ENCODE data around the gene PDCD11. TPM values are rescaled to one million over a fixed set of nuclear protein-coding genes. Genes with fewer than 3 reads are reported as not detected.

Gene PDCD11
- total RNA-seq, 1 experiment from 2014 or later = 20.4 TPM

GRCh38 chr10:103469201-103469600 lies 72.8 kb downstream of the PDCD11 start:
- H3K79me2 ChIP-seq (ENCODE audit: low read depth) = no peaks in the 10 kb centered on the region
- intact Hi-C loops (cut with micrococcal nuclease; ENCODE audit: unreplicated experiment) = no loop called here
- H4K20me1 ChIP-seq (ENCODE audit: insufficient read depth) = no peaks in the 10 kb centered on the region
- no peaks in the 10 kb centered on the region for H3K9me3 ChIP-seq (ENCODE audit: insufficient read depth, low read depth)
- no peak overlapping the region for H3K4me2 ChIP-seq
- H3K9me2 ChIP-seq (ENCODE audit: insufficient read depth) = no peaks in the 10 kb centered on the region
- peaks cover 29% of the 10 kb centered on the region for H3K4me1 ChIP-seq (replicated peaks; ENCODE audit: insufficient read depth)
- no TSS peak for BruUV-seq (replicated peaks)
- peaks cover 19% of the 10 kb centered on the region; the same call in 1 of the 2 replicates for H3F3A ChIP-seq (ENCODE audit: insufficient read depth, low read depth)
- H3K27ac ChIP-seq = no peak overlapping the region
- H2AFZ ChIP-seq = no peak overlapping the region
- CTCF ChIA-PET = no interaction called here
- H3K36me3 ChIP-seq (ENCODE audit: low read depth) = no peaks in the 10 kb centered on the region
- no peaks in the 10 kb centered on the region for H3K27me3 ChIP-seq (ENCODE audit: insufficient read depth, low read depth)
- POLR2A ChIA-PET (ENCODE audit: unreplicated experiment) = no interaction called here
- H3K4me3 ChIP-seq = no peak overlapping the region
- no peak for TF ChIP-seq EZH2 (IDR thresholded peaks at IDR 0.05; ENCODE audit: low read depth)
- TF ChIP-seq, protein P1, sequence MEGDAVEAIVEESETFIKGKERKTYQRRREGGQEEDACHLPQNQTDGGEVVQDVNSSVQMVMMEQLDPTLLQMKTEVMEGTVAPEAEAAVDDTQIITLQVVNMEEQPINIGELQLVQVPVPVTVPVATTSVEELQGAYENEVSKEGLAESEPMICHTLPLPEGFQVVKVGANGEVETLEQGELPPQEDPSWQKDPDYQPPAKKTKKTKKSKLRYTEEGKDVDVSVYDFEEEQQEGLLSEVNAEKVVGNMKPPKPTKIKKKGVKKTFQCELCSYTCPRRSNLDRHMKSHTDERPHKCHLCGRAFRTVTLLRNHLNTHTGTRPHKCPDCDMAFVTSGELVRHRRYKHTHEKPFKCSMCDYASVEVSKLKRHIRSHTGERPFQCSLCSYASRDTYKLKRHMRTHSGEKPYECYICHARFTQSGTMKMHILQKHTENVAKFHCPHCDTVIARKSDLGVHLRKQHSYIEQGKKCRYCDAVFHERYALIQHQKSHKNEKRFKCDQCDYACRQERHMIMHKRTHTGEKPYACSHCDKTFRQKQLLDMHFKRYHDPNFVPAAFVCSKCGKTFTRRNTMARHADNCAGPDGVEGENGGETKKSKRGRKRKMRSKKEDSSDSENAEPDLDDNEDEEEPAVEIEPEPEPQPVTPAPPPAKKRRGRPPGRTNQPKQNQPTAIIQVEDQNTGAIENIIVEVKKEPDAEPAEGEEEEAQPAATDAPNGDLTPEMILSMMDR (conservative IDR thresholded peaks at IDR 0.05) = no peak
- DNase-seq = no peak

DNA sequence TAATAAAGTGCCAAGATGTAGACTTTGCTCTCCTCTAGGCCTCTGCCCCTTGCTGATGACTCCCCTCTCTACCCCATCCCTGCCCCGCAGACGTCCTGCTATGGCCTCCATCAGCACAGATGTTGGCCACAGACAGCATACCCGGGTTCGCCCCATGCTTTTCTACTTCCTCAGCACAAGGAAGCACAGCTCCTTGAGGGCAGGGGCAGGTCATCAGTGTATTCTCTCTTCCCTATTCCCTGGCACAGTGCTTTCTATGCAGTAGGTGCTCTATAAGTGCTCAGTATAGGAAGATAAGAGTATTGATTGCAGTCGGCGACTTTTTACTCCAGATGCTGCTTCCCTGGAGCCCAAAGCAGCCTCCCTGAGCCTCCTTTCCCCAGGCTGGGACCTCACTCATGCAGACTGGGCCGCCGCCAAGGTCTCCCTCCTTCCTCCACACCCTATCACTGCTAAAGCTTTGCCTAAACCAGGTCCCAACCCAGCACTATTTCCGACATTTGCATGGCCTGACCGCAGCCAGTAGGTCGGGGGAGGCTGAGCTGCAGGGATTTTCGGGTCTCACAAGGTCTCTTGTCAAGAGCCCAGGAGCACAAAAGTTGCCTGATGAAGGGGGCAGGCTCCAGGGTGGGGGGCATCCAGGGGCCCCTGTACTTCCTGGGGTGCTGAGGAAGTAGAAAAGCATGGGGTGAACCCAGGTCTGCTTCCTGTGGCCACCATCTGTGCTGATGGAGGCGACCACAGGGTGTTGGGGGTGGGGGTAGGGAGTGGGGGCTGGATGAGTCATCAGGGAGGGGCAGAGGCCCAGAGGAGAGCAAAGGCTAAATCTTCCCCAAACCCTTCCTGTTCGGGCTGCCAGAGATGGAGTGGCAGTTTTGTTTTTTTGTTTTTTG lies 74.6 kb downstream of the PDCD11 start:
- Histone ChIP-seq H3F3A (ENCODE audit: insufficient read depth, low read depth) (peaks cover 19% of the 10 kb centered on the region; the same call in 1 of the 2 replicates), H4K20me1 (ENCODE audit: insufficient read depth) (no peaks in the 10 kb centered on the region), H3K9me2 (ENCODE audit: insufficient read depth) (no peaks in the 10 kb centered on the region), H3K27me3 (ENCODE audit: insufficient read depth, low read depth) (no peaks in the 10 kb centered on the region), H3K79me2 (ENCODE audit: low read depth) (no peaks in the 10 kb centered on the region), H3K4me2 (peak overlapping the region; percentile 76), H3K9me3 (ENCODE audit: insufficient read depth, low read depth) (no peaks in the 10 kb centered on the region), H3K4me3 (peak overlapping the region; percentile 43), H3K27ac (peak overlapping the region; percentile 94), H2AFZ (peak overlapping the region; percentile 52; the same call in 1 of the 2 replicates), H3K4me1 (replicated peaks; ENCODE audit: insufficient read depth) (peaks cover 29% of the 10 kb centered on the region), H3K36me3 (ENCODE audit: low read depth) (no peaks in the 10 kb centered on the region)
- TF ChIP-seq, protein P1 (conservative IDR thresholded peaks at IDR 0.05) = no peak
- no peak for TF ChIP-seq EZH2 (IDR thresholded peaks at IDR 0.05; ENCODE audit: low read depth)
- ChIA-PET POLR2A (ENCODE audit: unreplicated experiment) (interaction anchor here (0.6 to 0.9 kb wide), 3 partner anchors 10 to 1825 kb away, joined by 3 to 6 read pairs (median 4); no protein-coding TSS in a partner anchor), CTCF (no interaction called here)
- TSS peak; percentile 30 for BruUV-seq (replicated peaks)
- intact Hi-C loops (cut with micrococcal nuclease; ENCODE audit: unreplicated experiment) = loop anchor here (1.0 kb wide), 1 partner anchor 20 kb away; no protein-coding TSS in a partner anchor
- DNase-seq = peak; percentile 63 to 67

DNA sequence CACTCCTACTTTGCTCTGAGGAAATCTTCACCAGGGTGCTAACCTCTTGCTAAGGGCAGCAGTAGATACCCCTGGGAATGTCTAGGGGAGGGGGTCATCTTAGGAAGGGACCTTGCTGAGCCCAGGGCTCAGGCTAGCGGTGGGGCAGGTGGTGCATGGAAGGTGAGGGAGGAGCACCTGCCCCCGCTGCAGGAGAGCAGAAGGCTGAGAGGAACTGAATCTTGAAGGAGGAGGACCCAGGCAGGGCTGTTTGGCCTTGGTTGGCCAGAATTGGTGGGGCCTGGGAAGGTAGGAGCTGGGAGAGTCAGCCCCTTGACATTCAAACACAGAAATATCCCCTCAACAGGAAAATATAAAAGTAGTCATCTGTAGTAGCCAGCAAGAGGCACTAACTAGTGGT lies 75.6 kb downstream of the PDCD11 start:
- Histone ChIP-seq H3K27me3 (ENCODE audit: insufficient read depth, low read depth) (no peaks in the 10 kb centered on the region), H4K20me1 (ENCODE audit: insufficient read depth) (no peaks in the 10 kb centered on the region), H3K4me3 (peak overlapping the region; percentile 43; the same call in 1 of the 2 replicates), H3K9me3 (ENCODE audit: insufficient read depth, low read depth) (no peaks in the 10 kb centered on the region), H3F3A (ENCODE audit: insufficient read depth, low read depth) (peaks cover 19% of the 10 kb centered on the region; the same call in 1 of the 2 replicates), H3K4me2 (peak overlapping the region; percentile 76), H3K9me2 (ENCODE audit: insufficient read depth) (no peaks in the 10 kb centered on the region), H3K79me2 (ENCODE audit: low read depth) (no peaks in the 10 kb centered on the region), H3K36me3 (ENCODE audit: low read depth) (no peaks in the 10 kb centered on the region), H3K4me1 (replicated peaks; ENCODE audit: insufficient read depth) (peaks cover 35% of the 10 kb centered on the region), H3K27ac (peak overlapping the region; percentile 94), H2AFZ (peak overlapping the region; percentile 52)
- CTCF ChIA-PET = no interaction called here
- intact Hi-C loops (cut with micrococcal nuclease; ENCODE audit: unreplicated experiment) = no loop called here
- BruUV-seq (replicated peaks) = no TSS peak
- POLR2A ChIA-PET (ENCODE audit: unreplicated experiment) = interaction anchor here (0.6 to 0.9 kb wide), 2 partner anchors 9 to 784 kb away, joined by 6 to 7 read pairs; no protein-coding TSS in a partner anchor
- DNase-seq = no peak
- TF ChIP-seq EZH2 (IDR thresholded peaks at IDR 0.05; ENCODE audit: low read depth) = no peak
- TF ChIP-seq, protein P1 (conservative IDR thresholded peaks at IDR 0.05) = no peak

Data from PC-9 (cell line).